Natural killer cell treated with Interleukin-12 subunit alpha and Interleukin-12 subunit beta and Interleukin-15 and Interleukin-18, amount 100 ng/mL, for 72 hours (primary cell): ENCODE results near the gene ZFTA. TPM values are rescaled to one million over a fixed set of nuclear protein-coding genes. Genes with fewer than 3 reads are reported as not detected.

Source experiments
- ATAC-seq, 2 donors: fragments of 150-1000 bp; cut with Tn5 transposase in 1 of 2; sonication (Bioruptor Pico), chemical (Tn5 transposase) in 1 of 2; 2 replicates each; pipeline ENCODE4 v1.10.0; 2021
- DNase-seq: peaks from one replicate; pipeline ENCODE4 v3.0.0; 2022; ENCODE audit warnings: low spot score
- H3K27ac Mint-ChIP-seq, 2 donors: 1 replicate in 1 of 2; 2 replicates in 1 of 2; pipeline ENCODE4 v1.8.0; 2022; ENCODE audit warnings: mixed read lengths in 2 of 2, mild to moderate bottlenecking in 1 of 2, moderate library complexity in 1 of 2
- H3K27me3 Mint-ChIP-seq, 2 donors: 1 replicate in 1 of 2; 2 replicates in 1 of 2; pipeline ENCODE4 v1.8.0; 2022; ENCODE audit warnings: mixed read lengths in 2 of 2
- H3K36me3 Mint-ChIP-seq: one replicate; pipeline ENCODE4 v1.8.0; 2022; ENCODE audit warnings: mixed read lengths
- H3K4me1 Mint-ChIP-seq, 2 donors: 1 replicate in 1 of 2; 2 replicates in 1 of 2; pipeline ENCODE4 v1.8.0; 2022; ENCODE audit warnings: low read depth in 2 of 2, mixed read lengths in 2 of 2, mild to moderate bottlenecking in 1 of 2
- H3K4me3 Mint-ChIP-seq: one replicate; pipeline ENCODE4 v1.8.0; 2022; ENCODE audit warnings: mixed read lengths
- H3K9me3 Mint-ChIP-seq: 2 replicates; pipeline ENCODE4 v1.8.0; 2022; ENCODE audit warnings: mixed read lengths
- total RNA-seq, 2 donors: library from RNA; stranded (reverse); gene quantifications; one replicate each; pipeline ENCODE4 v1.2.3, GENCODE V29; 2022

The ZFTA gene
- total RNA-seq, 2 donors from 2014 or later = 5.0 to 7.6 TPM

DNA sequence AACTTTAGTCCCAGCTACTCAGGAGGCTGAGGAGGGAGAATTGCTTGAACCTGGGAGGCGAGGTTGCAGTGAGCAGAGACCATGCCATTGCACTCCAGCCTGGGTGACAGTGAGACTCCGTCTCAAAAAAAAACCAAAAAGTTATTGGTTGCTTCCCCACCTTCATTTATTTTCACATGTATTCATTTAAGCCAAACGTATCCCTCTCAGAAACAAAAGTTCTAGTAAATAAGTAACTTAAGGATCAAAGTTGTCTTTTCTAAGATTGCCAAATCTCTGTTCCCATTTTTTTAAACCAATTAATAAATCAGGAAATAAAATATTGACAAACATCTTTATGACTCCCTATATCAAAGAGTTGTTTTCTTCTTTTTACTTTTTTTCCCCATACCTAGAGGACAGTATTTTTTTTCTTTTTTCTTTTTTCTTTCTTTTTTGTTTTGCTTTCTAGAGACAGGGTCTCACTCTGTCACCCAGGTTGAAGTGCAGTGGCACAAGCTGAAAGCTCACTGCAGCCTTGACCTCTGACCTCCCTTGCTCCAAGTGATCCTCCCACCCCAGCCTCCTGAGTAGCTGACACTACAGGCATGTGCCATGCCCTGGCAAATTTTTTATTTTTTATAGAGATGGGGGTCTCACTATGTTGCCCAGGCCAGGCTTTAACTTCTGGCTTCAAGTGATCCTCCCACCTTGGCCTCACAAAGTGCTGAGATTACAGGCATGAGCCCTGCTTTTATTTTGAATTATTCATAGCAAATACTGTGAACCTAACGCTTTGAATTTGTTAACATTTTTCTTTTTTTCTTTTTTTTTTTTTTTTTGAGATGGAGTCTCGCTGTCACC, 11.4 kb downstream of the ZFTA start:
- H3K4me1 Mint-ChIP-seq = no peaks in the 10 kb centered on the region
- H3K4me3 Mint-ChIP-seq = no peak overlapping the region
- H3K36me3 Mint-ChIP-seq = peaks cover 6% of the 10 kb centered on the region
- DNase-seq (no peak), ATAC-seq (no peak)
- H3K27me3 Mint-ChIP-seq = no peaks in the 10 kb centered on the region
- no peaks in the 10 kb centered on the region for H3K9me3 Mint-ChIP-seq
- no peak overlapping the region for H3K27ac Mint-ChIP-seq

DNA sequence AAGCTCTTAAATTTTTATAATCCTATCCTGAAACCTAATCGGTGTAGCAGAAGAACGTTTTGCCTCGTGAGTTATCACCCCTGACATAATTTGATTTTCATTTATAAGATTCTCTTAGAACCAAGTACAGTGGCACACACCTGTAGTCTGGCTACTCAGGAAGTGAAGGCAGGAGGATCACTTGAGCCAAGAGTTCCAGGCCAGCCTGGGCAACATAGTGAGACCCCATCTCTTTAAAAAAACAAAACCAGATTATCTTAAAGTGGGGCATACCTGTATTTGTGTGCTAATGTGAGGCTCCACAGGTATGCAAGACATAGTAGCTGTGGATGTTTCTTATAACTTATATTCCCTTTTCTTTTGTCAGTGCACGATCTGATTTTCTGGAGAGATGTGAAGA, 19.0 kb downstream of the ZFTA start:
- H3K4me3 Mint-ChIP-seq = no peak overlapping the region
- H3K27me3 Mint-ChIP-seq = no peaks in the 10 kb centered on the region
- no peaks in the 10 kb centered on the region for H3K9me3 Mint-ChIP-seq
- H3K36me3 Mint-ChIP-seq = peaks cover 6% of the 10 kb centered on the region
- H3K4me1 Mint-ChIP-seq = no peaks in the 10 kb centered on the region
- DNase-seq (no peak), ATAC-seq (no peak)
- H3K27ac Mint-ChIP-seq = no peak overlapping the region

DNA sequence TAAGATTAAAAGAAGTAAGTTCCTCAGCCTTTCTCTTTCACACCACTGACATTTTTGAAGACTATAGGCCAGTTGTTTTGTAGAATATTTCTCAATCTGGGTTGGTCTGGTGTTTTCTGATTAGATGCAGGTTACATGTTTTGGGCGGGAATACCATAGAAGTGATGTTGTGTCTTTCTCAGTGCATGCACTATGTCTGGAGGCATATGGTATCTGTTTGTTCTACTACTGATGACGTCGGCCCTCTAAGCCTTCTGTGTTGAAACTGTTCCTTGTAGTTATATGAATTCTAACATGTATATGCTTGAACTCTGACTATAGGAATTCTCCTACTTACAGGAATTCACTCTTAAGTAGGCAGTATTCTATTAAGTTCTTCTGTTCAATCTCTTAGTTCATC, 21.6 kb downstream of the ZFTA start:
- DNase-seq (no peak), ATAC-seq (no peak)
- H3K36me3 Mint-ChIP-seq = no peaks in the 10 kb centered on the region
- H3K4me1 Mint-ChIP-seq = no peaks in the 10 kb centered on the region
- no peaks in the 10 kb centered on the region for H3K9me3 Mint-ChIP-seq
- H3K27ac Mint-ChIP-seq = no peak overlapping the region
- H3K4me3 Mint-ChIP-seq = no peak overlapping the region
- H3K27me3 Mint-ChIP-seq = no peaks in the 10 kb centered on the region

GRCh38 chr11:63745304-63746170, 23.0 kb downstream of the ZFTA start:
- Mint-ChIP-seq H3K9me3 (no peaks in the 10 kb centered on the region), H3K4me1 (no peaks in the 10 kb centered on the region), H3K36me3 (no peaks in the 10 kb centered on the region), H3K27me3 (no peaks in the 10 kb centered on the region), H3K27ac (no peak overlapping the region), H3K4me3 (no peak overlapping the region)
- ATAC-seq (no peak), DNase-seq (no peak)

DNA sequence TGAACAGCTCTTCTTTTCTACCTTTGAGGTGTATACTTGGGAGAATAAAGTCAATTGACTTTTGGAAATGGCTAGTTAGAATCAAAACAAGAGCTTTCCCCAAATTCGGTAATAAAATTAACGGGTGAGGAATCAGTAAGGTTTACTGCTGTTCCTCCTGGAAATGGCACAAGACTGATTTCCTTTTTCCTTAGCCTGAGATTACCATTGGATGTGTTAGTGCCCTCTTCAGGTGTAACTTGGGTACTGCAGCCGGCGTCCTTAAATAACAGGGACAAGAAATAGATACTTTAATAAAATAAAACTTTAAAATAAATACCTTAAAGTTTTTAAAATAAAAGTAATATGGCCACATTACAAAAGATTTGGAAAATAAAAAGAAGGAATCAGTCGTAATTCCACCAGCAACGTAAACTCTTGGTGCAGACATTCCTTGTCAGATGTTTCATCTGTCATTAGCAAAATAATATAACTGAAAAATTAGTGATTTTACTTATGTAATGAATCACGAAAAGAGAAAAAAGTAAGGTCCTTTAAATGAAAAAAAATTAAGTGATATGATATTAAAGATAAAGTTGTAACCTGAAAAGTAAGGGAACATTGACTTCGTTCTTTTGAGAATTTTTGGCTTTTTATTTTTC, 29.7 kb downstream of the ZFTA start:
- Mint-ChIP-seq H3K4me3 (no peak overlapping the region), H3K4me1 (peaks cover 3 to 5% of the 10 kb centered on the region in 2 donors), H3K27me3 (no peaks in the 10 kb centered on the region), H3K36me3 (no peaks in the 10 kb centered on the region), H3K9me3 (no peaks in the 10 kb centered on the region), H3K27ac (no peak overlapping the region)
- DNase-seq (no peak), ATAC-seq (no peak)

DNA sequence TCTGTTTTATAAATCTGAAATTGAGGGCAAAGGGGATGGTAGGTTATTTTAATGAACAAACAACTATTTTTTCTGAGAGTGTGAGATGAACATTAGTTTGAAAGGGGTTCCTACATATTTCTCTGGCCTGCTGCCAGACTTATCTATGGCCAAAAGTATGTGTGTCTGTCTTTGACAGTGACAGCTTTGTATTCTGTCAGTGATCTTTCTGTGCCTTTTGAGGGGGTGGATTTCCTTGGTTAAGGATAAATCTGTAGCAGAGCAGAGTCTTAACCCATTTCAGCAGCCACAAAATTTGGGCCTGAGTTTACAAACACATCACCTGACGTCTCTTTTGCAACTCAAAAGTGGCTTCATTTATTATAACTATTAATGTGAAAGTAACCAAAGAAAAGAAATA, 30.9 kb downstream of the ZFTA start:
- no peak overlapping the region for H3K27ac Mint-ChIP-seq
- H3K4me3 Mint-ChIP-seq = no peak overlapping the region
- ATAC-seq = no peak
- no peaks in the 10 kb centered on the region for H3K9me3 Mint-ChIP-seq
- H3K36me3 Mint-ChIP-seq = no peaks in the 10 kb centered on the region
- no peak for DNase-seq
- no peaks in the 10 kb centered on the region for H3K27me3 Mint-ChIP-seq
- H3K4me1 Mint-ChIP-seq = peaks cover 3 to 5% of the 10 kb centered on the region in 2 donors

DNA sequence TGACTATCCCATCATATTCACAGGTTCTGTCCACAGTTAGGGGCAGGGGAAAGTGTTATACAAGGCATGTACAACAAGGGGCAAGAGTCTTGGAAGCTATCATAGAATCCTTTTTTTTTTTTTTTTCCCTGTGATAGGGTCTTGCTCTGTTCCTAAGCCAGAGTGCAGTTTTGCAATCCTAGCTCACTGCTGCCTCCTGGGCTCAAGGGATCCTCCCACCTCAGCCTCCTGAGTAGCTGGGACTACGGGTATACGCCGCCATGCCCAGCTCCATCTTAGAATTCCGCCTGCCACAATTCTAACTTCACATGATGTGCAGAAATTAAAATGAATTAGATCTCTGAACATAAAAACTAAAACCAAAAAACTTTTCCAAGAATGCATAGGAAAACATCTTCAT, 31.7 kb downstream of the ZFTA start:
- Mint-ChIP-seq H3K4me1 (peaks cover 3 to 5% of the 10 kb centered on the region in 2 donors), H3K36me3 (no peaks in the 10 kb centered on the region), H3K4me3 (no peak overlapping the region), H3K9me3 (no peaks in the 10 kb centered on the region), H3K27me3 (no peaks in the 10 kb centered on the region), H3K27ac (no peak overlapping the region)
- ATAC-seq (no peak), DNase-seq (no peak)

- ATAC-seq (no peak), DNase-seq (no peak)
- Mint-ChIP-seq H3K4me1 (no peaks in the 10 kb centered on the region), H3K4me3 (no peak overlapping the region), H3K27ac (no peak overlapping the region), H3K36me3 (no peaks in the 10 kb centered on the region), H3K9me3 (no peaks in the 10 kb centered on the region), H3K27me3 (no peaks in the 10 kb centered on the region)
These were observed 39.2 kb downstream of the ZFTA start for GRCh38 chr11:63729326-63729725.

GRCh38 chr11:63720611-63721010, 48.0 kb downstream of the ZFTA start:
- Mint-ChIP-seq H3K9me3 (no peaks in the 10 kb centered on the region), H3K27me3 (no peaks in the 10 kb centered on the region), H3K36me3 (no peaks in the 10 kb centered on the region), H3K4me3 (no peak overlapping the region), H3K4me1 (no peaks in the 10 kb centered on the region), H3K27ac (no peak overlapping the region)
- ATAC-seq (no peak), DNase-seq (no peak)

DNA sequence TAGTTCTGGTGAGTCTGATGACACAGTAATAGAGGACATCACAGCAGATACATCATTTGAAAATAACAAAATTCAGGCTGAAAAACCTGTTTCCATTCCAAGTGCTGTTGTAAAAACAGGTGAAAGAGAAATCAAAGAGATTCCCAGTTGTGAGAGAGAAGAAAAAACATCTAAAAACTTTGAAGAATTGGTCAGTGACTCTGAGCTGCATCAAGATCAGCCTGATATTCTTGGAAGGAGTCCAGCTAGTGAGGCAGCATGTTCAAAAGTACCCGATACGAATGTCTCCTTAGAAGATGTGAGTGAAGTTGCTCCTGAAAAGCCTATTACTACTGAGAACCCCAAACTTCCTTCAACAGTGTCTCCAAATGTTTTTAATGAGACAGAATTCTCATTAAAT, 48.6 kb downstream of the ZFTA start:
- DNase-seq = no peak
- no peak overlapping the region for H3K27ac Mint-ChIP-seq
- no peaks in the 10 kb centered on the region for H3K36me3 Mint-ChIP-seq
- no peaks in the 10 kb centered on the region for H3K27me3 Mint-ChIP-seq
- no peaks in the 10 kb centered on the region for H3K4me1 Mint-ChIP-seq
- no peak overlapping the region for H3K4me3 Mint-ChIP-seq
- ATAC-seq = no peak
- H3K9me3 Mint-ChIP-seq = no peaks in the 10 kb centered on the region

DNA sequence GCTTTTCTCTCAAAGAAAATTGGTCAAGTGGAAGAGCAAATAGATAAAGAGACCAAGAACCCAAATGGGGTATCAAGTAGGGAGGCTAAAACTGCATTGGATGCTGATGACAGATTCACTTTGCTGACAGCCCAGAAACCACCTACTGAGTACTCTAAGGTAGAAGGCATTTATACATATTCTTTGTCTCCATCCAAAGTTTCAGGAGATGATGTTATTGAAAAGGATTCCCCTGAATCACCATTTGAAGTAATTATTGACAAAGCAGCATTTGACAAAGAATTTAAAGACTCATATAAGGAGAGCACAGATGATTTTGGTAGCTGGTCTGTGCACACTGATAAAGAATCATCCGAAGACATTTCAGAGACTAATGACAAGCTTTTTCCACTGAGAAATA, 49.6 kb downstream of the ZFTA start:
- no peak for ATAC-seq
- Mint-ChIP-seq H3K4me1 (no peaks in the 10 kb centered on the region), H3K27me3 (no peaks in the 10 kb centered on the region), H3K27ac (no peak overlapping the region), H3K4me3 (no peak overlapping the region), H3K9me3 (no peaks in the 10 kb centered on the region), H3K36me3 (no peaks in the 10 kb centered on the region)
- DNase-seq = no peak
